ENCODE measurements around the gene STC2.

DNA sequence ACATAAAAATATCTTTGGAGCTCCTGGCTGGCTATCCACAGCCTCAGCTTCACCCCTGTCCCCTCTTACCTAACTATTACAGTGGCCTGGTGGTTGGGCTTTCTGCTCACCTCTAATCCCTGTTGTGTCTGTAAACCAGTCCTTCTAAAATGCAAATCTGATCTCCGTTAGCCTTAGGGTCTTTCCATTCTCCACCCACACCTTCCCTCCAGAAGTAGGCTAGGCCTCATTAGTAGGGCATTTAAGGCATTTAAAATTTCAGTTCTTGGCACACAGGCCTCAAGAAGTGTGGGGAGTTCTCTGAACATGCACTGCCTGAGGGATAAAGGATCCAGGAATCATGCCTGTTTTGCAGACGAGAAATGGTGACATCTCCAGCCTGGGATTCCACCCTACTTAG, 26.4 kb upstream of the STC2 start:
- TF ChIP-seq, protein P1, sequence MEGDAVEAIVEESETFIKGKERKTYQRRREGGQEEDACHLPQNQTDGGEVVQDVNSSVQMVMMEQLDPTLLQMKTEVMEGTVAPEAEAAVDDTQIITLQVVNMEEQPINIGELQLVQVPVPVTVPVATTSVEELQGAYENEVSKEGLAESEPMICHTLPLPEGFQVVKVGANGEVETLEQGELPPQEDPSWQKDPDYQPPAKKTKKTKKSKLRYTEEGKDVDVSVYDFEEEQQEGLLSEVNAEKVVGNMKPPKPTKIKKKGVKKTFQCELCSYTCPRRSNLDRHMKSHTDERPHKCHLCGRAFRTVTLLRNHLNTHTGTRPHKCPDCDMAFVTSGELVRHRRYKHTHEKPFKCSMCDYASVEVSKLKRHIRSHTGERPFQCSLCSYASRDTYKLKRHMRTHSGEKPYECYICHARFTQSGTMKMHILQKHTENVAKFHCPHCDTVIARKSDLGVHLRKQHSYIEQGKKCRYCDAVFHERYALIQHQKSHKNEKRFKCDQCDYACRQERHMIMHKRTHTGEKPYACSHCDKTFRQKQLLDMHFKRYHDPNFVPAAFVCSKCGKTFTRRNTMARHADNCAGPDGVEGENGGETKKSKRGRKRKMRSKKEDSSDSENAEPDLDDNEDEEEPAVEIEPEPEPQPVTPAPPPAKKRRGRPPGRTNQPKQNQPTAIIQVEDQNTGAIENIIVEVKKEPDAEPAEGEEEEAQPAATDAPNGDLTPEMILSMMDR (IDR thresholded peaks at IDR 0.05) = no peak
- TF ChIP-seq POLR2A (IDR thresholded peaks at IDR 0.05) = no peak

All from thyroid gland (tissue), 4 donors.